ENCODE results near the gene SSNA1.

The SSNA1 gene

DNA sequence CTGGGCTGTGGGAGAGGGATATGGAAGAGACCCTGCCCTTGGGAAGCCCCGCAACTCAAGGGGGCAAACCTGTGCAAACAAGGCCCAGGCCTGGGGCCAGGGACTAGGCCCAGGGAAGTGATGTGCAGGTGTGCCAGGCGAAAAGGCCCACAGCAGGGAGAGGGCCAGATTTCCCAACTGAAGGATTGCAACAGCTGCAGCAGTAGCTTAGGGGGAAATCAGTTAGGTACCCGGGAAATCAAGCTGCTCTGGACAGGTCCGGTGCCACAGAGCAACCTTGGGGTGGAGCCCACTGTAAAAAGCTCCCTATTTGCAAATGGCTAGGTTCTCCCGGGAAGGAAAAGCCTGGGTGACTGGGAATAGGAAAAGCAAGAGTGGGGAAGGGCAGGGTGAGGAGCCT is 39.1 kb upstream of the SSNA1 start:
- no peak for TF ChIP-seq ZFX (IDR thresholded peaks at IDR 0.05; ENCODE audit: borderline replicate concordance)
- TF ChIP-seq, protein P1, sequence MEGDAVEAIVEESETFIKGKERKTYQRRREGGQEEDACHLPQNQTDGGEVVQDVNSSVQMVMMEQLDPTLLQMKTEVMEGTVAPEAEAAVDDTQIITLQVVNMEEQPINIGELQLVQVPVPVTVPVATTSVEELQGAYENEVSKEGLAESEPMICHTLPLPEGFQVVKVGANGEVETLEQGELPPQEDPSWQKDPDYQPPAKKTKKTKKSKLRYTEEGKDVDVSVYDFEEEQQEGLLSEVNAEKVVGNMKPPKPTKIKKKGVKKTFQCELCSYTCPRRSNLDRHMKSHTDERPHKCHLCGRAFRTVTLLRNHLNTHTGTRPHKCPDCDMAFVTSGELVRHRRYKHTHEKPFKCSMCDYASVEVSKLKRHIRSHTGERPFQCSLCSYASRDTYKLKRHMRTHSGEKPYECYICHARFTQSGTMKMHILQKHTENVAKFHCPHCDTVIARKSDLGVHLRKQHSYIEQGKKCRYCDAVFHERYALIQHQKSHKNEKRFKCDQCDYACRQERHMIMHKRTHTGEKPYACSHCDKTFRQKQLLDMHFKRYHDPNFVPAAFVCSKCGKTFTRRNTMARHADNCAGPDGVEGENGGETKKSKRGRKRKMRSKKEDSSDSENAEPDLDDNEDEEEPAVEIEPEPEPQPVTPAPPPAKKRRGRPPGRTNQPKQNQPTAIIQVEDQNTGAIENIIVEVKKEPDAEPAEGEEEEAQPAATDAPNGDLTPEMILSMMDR (IDR thresholded peaks at IDR 0.05): no peak
- peak overlapping the region; percentile 81 for H3K27ac ChIP-seq

DNA sequence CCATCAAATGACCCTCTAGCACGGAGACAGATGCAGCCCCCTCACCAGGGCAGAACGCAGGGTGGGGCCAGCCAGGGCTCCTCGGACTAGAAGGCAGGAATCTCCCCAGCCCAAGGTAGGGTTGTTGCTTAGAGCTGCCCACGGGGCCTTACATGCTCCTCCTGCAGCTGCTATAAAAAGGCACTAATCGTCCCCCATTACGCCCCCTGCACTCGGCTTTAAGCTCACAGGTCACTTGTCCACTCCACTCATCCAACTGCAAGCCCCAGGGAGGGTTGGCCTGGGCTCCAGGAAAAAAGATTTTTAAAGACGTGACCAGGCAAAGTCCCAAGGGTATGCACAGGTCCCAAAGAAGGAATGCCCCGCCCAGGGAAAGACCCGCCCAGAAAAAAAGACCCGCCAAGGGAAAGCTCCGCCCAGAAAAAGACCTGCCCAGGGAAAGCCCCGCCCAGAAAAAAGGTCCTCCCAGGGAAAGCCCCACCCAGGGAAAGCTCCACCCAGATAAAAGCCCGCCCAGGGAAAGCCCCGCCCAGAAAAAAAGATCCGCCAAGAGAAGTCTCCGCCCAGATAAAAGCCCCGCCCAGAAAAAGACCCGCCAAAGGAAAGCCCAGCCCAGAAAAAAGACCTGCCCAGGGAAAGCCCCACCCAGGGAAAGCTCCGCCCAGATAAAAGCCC is 38.4 kb upstream of the SSNA1 start:
- TF ChIP-seq ZFX (IDR thresholded peaks at IDR 0.05; ENCODE audit: borderline replicate concordance): no peak

DNA sequence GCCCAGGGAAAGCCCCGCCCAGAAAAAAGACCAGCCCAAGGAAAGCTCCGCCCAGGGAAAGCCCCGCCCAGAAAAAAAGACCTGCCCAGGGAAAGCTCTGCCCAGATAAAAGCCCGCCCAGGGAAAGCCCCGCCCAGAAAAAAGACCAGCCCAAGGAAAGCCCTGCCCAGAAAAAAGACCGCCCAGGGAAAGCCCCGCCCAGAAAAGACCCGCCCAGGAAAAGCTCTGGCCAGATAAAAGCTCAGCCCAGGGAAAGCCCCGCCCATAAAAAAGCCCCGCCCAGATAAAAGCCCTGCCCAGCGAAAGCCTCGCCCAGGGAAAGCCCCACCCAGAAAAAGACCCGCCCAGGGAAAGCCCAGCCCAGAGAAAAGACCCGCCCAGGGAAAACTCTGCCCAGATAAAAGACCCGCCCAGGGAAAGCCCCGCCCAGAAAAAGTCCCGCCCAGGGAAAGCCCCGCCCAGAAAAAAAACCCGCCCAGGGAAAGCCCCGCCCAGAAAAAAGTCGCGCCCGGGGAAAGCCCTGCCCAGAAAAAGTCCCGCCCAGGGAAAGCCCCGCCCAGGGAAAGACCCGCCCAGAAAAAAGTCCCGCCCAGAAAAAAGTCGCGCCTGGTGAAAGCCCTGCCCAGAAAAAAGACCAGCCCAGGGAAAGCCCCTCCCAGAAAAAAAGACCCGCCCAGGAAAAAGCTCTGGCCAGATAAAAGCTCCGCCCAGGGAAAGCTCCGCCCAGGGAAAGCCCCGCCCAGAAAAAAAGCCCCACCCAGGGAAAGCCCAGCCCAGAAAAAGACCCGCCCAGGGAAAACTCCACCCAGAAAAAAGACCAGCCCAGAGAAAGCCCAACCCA is 37.6 kb upstream of the SSNA1 start:
- no peak for TF ChIP-seq ZFX (IDR thresholded peaks at IDR 0.05; ENCODE audit: borderline replicate concordance)
- TF ChIP-seq, protein P1 (IDR thresholded peaks at IDR 0.05): no peak
- H3K27ac ChIP-seq: peak overlapping the region; percentile 81

More for the DNA sequence above, 38.4 kb upstream of the SSNA1 start:
- H3K27ac ChIP-seq: peak overlapping the region; percentile 81

GRCh38 chr9:137152844-137153405 is 35.6 kb upstream of the SSNA1 start:
- TF ChIP-seq, protein P1 (IDR thresholded peaks at IDR 0.05): no peak
- TF ChIP-seq ZFX (IDR thresholded peaks at IDR 0.05; ENCODE audit: borderline replicate concordance): no peak
- no peak overlapping the region for H3K27ac ChIP-seq

DNA sequence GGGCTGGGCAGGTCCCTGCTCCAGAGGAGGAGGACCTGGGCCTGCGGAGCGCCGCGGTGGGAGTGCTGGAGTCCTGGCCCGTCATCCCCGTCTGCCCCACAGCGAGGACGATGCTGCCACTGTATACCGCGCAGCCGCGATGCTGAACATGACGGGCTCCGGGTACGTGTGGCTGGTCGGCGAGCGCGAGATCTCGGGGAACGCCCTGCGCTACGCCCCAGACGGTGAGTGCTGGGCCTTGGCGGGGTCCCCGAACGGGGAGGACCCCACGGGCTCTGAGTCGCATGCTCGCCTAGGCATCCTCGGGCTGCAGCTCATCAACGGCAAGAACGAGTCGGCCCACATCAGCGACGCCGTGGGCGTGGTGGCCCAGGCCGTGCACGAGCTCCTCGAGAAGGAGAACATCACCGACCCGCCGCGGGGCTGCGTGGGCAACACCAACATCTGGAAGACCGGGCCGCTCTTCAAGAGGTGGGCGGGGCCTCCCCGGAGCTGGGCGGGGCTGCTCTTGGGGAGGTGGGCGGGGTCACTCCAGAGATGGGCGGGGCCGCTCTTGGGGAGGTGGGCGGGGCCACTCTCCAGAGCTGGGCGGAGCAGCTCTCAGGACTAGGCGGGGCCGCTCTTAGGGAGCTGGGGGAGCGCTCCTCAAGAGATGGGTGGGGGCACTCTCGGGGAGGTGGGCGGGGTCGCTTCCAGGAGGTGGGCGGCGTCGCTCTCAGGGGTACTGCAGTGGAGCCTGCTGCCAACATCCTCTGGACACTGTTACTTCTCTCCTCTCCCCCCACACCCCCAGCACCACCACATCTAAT is 31.7 kb upstream of the SSNA1 start:
- H3K27ac ChIP-seq: 0 out of 2 replicates have a peak overlapping the region, but pooled peaks have one; percentile 23
- TF ChIP-seq ZFX (IDR thresholded peaks at IDR 0.05; ENCODE audit: borderline replicate concordance): no peak
- TF ChIP-seq, protein P1 (IDR thresholded peaks at IDR 0.05): no peak

DNA sequence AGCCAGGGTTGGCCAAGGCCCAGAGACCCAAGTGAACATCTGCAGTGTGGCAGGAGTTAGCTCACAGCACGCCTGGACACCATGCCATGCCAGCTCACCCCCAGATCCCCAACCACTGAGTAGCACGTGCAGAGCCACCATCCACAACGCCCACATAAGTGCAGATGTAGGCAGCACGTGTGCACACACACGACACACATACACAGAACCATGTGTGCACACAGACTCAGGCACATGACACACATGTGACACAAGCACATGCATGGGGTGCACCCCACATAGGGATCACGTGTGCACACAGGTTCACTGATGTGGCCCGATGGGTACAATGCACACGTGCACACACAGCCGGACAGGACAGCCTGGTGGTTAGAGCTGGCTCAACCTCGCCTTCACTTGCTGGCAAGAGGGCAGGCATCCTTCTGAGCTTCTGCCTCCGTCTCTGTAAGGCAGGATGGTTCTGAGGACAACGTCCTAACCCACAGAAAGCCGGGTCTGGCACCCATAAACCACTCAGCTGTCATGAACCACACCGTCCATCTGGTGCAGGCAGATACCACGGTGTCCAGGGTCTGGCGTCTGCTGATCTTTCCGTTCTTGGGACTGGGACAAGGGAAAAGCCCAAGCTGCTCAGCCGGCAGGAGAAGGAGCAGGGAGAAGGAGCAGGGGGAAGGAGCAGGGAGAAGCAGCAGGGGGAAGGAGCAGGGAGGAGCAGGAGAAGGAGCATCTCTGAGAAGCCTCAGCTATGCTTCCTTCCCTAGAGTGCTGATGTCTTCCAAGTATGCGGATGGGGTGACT is 30.7 kb upstream of the SSNA1 start:
- TF ChIP-seq, protein P1 (IDR thresholded peaks at IDR 0.05): no peak
- TF ChIP-seq ZFX (IDR thresholded peaks at IDR 0.05; ENCODE audit: borderline replicate concordance): no peak
- H3K27ac ChIP-seq: 0 out of 2 replicates have a peak overlapping the region, but pooled peaks have one; percentile 23
